ENCODE results near the gene DHRSX.
"Not testable (repeated sequence)": the region's sequence is repeated elsewhere in the genome, so short reads cannot be mapped to it uniquely, and the experiment has no call there.

The DHRSX gene

DNA sequence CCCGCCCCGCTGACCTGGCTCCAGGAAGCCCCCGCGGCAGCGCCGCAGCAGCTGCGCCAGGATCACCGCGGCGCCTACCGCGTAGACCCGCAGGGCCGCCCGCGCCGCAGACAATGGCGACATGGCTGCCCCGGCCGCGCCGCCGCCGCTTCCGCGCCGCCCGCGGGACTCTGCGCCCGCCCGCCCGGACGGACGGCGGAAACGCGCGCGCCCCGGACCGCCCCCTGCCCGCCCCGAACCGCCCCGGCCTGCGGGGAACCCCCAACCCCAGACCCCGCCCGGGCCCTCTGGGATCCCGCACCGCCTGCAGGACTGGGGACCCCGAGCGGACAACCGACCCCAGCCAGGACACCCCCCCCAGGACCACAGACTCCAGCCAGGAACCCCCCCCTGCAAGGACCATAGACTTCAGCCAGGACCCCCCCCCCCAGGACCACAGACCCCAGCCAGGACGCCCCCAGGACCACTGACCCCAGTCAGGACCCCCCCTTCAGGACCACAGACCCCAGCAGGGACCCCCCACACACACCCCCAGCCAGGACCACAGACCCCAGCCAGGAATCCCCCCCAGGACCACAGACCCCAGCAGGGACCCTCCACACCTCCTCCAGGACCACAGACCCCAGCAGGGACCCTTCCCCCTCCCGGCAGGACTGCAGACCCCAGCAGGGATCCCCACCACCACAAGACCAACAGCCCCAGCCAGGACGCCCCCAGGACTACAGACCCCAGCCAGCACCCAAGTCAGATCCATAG lies at the start of gene DHRSX, which contains the start of gene ZBED1:
Gene DHRSX (minus strand): TSS at position 174 of the 756 bp plus-strand sequence. CDS start 51 bp downstream, at position 123.
Gene ZBED1 (minus strand): TSS at position 174 of the 756 bp plus-strand sequence. CDS start 10,257 bp downstream, outside the sequence.
- DNase-seq: peak; percentile 49 to 61

DNA sequence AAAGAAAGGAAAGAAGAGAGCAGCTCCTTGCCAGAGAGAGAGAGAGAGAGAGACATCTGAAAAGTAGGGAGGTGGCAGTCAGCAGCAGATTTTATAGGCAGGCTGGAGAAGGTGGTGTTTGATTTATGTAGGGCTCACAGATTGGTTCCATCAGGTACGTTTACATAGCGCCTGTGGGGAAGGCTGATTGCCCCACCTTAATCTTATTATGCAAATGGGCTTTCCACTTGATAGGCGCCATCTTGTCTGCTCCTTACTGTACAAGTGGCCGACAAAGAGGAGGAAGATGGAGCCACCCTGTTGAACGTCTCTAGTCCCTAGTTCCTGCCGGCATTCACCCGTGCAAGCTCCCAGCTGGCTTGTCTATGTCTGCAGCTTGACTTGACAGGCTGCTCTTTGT lies 49.1 kb upstream of the DHRSX start:
- no peak for DNase-seq

GRCh38 chrX:2548711-2549423 lies 48.1 kb upstream of the DHRSX start:
- DNase-seq: no peak

DNA sequence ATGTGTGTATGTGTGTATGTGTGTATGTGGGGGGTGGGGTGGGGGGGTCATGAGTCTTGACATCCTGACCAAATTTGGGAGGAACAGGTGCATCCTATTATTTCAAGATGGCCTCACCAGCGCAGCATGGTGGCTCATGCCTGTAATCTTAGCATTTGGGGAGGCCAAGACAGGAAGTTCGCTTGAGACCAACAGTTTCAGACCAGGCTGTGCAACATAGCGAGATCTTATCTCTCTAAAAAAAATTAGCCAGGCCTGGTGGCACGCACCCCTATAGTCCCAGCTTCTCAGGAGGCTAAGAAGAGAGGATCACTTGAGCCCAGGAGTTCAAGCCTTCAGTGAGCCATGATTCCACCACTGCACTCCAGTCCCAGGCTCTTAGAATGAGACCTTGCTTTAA lies 47.0 kb upstream of the DHRSX start:
- DNase-seq: no peak

DNA sequence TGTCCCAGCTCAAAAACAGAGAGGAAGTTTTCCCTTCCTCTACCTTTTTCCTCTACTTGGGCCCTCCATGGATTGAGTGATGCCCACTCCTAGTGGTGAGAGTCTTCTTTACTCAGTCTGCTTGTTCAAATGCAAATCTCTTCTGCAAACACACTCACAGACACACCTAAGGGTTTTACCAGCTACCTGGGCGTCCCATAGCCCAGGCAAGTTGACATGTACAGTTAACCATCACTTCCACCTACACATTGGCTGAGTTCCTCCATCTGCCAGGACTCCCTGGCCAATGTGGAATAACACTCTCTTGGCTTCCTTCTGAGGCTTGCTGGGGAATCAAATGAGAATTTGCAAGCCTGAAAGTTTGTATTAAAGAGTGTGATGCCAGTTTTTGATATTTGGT lies 45.7 kb upstream of the DHRSX start:
- DNase-seq: no peak

DNA sequence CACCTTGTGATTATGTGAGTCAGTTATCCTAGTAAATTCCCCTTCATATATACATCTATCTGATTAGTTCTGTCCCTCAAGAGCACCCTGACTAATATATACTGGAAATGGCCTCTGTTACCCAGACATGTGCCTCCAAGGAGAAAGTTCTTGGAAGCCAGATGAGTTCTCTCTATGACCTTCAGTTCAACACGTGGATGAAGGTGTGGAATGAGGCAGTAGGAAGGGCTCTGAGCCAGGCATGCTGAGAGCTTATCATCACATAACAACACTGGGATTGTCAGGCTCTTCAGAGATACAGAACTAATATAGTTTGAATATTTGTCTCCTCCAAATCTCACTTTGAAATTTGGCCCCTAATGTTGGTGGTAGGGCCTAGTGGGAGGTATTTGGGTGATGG lies 44.4 kb upstream of the DHRSX start:
- no peak for DNase-seq

DNA sequence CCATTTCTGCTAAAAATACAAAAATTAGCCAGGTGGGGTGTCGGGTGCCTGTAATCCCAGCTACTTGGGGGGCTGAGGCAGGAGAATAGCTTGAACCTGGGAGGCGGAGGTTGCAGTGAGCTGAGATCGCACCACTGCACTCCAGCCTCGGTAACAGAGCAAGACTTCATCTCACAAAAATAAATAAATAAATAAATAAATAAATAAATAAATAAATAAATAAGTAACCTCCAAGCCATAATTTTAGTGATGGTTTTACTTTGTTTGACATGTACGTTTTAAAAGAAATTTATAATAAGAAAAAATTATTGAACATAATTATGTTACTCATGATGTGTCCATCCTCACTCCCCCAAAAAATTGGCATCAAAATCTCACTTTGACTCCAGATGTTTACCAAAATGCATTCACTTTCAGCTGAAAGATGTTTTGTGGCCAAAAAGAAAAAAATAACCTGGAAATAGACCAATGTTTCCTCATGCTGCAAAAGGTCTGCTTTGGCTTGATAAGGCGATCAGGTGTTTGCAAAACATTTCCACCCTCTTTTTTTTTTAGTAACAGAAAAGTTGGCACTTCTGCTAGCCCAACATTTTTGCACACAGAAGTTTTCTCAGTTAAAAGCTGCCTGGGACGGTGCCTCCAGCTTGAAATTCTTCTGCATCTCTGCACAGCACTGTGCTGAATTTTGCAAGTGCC lies 42.2 kb upstream of the DHRSX start:
- no peak for DNase-seq

- no peak for DNase-seq
Observed at GRCh38 chrX:2541603-2542002, 40.8 kb upstream of the DHRSX start.

DNA sequence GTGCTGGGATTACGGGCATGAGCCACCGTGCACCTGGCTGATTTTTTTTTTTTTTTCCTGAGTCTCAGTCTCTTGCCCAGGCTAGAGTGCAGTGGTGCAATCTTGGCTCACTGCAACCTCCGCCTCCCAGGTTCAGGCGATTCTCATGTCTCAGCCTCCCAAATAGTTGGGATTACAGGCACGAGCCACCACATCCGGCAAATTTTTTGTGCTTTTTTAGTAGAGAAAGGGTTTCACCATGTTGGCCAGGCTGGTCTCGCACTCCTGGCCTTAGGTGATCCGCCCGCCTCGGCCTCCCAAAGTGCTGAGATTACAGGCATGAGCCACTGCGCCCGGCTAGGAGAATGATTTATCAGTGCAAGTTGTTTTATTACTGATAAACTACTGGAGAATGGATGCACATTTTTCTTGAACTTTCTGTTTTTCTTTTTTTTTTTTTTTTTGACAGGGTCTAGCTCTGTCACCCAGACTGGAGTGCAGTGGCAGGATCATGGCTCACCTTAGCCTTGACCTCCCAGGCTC lies 39.7 kb upstream of the DHRSX start:
- DNase-seq: no peak

DNA sequence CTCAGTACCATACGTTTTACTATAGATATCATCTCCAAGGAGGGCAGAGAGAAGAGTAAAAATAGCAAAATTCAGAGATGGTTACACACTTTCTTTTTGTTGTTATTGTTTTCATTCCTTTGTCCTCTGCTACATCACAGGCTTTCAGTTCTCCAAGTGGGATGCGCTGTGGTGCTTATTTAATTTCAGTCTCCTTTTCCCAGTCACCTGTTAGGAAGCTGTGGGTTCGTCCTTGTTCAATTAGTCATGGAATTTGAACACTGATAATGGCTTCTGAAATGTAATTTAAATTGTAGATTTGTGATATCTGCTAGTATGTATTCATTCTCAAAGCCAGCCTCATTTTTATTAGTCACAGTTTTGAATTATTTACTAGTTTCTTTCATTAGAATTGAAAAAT lies 38.8 kb upstream of the DHRSX start:
- DNase-seq: no peak

DNA sequence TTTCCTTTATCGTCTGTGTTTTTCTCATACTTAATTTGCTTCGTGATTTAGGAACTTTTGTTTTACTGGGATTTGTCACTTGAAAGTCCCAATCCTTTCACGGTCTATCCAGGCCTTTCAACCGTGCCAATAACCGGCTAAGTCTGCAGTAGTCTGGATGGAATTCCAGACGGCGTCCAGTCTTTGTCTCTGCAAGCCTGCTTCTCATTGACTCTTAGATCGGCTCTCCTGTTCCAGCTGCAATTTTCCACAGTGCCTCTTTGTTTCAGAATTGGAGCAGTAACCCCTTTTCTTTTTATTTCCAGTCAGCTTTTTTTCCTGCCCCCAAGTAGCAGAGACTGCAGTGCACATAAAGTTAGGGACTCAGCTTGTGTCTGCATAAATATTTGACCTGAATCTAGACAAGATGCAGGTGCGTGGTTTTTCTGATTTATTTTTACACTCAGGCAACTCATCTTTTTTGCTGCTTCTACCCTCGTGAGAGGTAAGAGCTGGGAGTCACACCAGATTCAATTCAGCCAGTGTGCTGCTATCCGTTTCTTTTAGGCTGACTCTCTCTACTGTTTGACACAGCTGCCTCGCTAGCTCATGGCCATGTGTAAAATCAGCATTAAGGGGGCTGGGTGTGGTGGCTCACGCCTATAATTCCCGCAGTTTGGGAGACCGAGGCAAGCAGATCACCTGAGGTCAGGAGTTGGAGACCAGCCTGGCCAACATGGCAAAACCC lies 37.4 kb upstream of the DHRSX start:
- no peak for DNase-seq

DNA sequence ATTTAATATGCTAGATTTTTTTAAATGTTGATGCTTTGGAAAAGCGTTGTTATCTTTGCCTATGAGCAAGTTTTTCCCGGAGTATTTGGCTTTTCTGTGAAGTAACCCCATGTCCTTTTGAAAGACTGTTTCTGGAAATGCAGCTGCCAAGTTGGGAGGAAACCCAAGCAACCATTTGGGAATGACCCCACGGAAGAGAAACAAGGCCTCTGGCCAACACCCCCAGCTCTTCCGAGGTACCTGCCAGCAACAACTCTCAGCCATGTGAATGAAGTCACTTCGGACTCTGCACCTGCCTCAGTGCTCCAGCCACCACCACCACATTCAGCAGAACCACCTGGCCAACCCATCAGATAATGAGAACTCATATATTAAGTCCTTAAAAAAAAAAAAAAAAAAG lies 36.2 kb upstream of the DHRSX start:
- DNase-seq: no peak

DNA sequence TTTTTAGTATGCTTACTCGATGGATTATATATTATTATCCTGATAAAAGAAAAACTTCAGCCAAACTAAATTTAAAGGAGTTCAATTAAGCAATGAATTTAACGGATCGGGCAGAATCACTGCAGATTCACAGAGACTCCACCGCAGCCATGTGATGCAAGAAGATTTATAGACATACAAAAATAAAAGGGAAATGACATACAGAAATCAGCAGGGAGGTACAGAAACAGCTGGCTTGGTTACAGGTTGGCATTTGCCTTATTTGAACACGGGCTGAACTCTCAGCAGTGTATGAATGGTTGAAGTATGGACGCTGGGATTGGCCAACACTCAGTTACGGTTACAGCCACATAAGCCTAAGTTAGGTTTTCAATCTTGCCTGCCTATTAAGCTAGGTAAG lies 35.4 kb upstream of the DHRSX start:
- no peak for DNase-seq

DNA sequence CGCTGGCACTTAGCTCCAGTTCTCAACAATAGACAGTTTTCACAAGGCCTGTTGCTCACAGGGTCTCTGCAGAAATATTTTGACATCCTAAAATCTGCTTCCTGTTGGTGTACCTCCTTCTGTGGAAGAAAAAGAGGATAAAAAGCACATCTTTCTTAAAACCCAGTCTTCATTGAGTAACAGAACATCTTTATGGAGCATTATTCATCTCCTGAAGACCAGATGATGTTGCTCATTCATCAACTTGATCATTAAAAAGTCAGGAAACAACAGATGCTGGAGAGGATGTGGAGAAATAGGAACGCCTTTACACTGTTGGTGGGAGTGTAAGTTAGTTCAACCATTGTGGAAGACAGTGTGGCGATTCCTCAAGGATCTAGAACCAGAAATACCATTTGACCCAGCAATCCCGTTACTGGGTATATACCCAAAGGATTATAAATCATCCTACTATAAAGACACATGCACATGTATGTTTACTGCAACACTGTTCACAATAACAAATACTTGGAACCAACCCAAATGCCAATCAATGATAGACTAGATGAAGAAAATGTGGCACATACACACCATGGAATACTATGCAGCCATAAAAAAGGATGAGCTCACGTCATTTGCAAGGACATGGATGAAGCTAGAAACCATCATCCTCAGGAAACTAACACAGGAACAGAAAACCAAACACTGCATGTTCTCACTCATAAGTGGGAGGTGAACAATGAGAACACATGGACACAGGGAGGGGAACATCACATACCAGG lies 33.7 kb upstream of the DHRSX start:
- DNase-seq: not testable (repeated sequence)

DNA sequence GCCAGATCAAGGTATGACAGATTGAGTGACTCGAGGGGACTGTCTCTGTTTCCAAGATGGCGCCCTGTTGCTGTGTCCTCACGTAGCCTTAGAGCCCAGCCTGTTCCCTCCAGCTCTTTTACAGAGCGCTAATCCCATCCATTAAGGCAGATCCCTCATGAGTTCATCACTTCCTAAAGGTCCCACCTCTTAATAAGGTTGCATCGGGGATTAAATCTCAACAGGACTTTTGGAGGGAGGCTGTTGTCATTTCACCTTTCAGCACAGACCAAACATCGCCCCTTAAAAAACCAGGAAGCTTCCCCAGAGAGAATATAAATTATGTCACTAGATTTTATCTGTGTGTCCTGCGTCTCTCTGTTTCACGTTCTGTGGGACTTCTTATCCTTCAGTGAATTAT lies 32.6 kb upstream of the DHRSX start:
- no peak for DNase-seq

DNA sequence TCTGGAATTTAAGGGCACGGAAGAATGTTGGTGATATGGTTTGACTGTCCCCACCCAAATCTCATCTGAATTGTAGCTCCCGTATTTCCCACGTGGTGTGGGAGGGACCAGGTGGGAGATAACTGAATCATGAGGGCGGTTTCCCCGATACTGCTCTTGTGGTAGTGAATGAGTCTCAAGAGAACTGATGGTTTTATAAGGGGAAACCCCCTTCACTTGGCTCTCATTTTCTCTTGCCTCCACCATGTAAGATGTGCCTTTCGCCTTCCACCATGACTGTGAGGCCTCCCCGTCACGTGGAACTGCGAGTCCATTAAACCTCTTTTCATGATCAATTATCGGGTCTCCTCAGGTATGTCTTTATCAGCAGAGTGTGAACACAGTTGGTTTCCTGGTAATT lies 25.6 kb upstream of the DHRSX start:
- DNase-seq: no peak

DNA sequence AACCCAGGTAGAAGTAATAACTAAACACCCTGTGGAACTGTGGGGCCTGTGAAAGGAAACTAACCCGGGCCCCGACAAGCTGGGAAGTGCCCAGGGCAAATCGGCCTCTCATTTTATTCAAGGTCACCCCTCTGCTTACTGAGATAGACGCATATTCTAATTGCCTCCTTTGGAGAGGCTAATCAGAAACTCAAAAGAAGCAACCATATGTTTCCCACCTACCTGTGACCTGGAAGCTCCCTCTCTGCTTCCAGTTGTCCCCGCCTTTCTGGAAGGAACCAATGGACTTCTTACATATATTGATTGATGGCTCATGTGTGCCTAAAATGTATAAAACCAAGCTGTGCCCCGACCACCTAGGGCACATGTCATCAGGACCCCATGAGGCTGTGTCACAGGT lies 23.1 kb upstream of the DHRSX start:
- DNase-seq: no peak

GRCh38 chrX:2521927-2522386 lies 21.2 kb upstream of the DHRSX start:
- no peak for DNase-seq

DNA sequence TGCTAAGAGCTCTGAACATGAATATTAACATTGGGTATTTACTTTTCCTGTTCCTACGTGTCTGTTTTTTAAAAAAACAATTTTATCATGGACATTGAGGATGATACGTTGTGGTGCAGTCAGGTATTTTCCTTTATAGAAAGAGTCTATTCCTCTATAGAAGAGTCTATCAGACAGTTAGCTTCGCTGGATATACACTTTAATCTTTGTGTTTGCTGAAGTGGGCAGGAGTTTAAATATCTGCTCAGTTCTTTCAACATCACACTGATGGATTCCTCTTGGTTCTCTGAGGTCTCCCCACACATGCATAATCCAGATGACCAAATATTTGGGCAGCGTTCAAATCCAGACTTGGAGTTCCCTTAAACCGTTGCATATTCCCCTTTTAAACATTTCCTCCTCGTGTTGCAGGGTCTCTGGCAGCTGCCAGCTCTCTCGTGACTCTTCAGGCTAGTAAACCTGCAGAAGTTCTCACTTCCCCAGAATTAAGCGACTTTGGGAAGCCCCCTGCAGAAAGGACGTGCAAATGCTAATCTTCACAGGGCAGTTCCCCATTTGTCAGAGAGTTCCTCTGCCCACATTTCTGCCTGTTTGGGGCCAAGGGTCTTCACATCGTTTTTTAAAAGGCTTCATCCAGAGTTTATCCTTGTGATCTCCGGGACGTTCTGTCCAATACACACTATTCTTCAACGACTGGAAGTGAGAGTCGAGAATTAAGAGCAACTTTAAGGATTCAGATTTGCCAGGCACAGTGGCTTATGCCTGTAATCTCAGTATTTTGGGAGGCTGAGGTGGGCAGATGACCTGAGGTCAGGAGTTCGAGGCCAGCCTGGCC lies 20.5 kb upstream of the DHRSX start:
- peak; percentile 21 to 74 for DNase-seq

DNA sequence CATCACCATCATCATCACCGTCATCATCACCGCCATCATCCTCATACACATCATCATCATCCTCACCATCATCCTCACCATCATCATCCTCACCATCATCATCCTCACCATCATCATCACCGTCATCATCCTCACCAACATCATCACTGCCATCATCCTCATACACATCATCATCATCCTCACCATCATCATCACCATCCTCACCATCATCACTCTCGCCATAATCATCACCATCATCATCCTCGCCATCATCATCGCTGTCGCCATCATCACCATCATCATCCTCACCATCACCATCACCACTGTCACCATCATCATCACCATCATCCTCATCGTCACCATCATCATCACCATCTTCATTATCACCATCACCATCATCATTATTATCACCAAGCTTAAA lies 19.8 kb upstream of the DHRSX start:
- DNase-seq: no peak

GRCh38 chrX:2519638-2520037 lies 18.9 kb upstream of the DHRSX start:
- not testable (repeated sequence) for DNase-seq

Measured in CD4-positive, alpha-beta T cell treated with Interleukin-4 for 1 hour (primary cell).